HepG2 (cell line): ENCODE measurements around the gene CIBAR2. TPM values are rescaled to one million over a fixed set of nuclear protein-coding genes. Genes with fewer than 3 reads are reported as not detected.

Experiments
- ARNT2 ChIP-seq: sonication (generic); formaldehyde crosslinking; IDR thresholded peaks from 2 replicates; pipeline ENCODE4 v1.8.0; 2022; ENCODE audit warnings: mild to moderate bottlenecking, low read depth, missing genetic modification reagents, moderate library complexity
- ARNTL ChIP-seq: sonication (generic); formaldehyde crosslinking; IDR thresholded peaks from 2 replicates; pipeline ENCODE4 v1.4.0; 2020; ENCODE audit warnings: mild to moderate bottlenecking, missing genetic modification reagents
- CBX1 ChIP-seq: IDR thresholded peaks from one replicate; pipeline ENCODE4 v1.6.1; 2016; ENCODE audit warnings: antibody characterized with exemption, low read depth
- DMAP1 ChIP-seq: IDR thresholded peaks from 2 replicates; pipeline ENCODE4 v1.6.1; 2016
- HOXA9 ChIP-seq: sonication (generic); formaldehyde crosslinking; IDR thresholded peaks from 2 replicates; pipeline ENCODE4 v1.8.1; 2022; ENCODE audit warnings: missing genetic modification reagents, mild to moderate bottlenecking, moderate library complexity, borderline replicate concordance
- JUN ChIP-seq: sonication (generic); formaldehyde crosslinking; IDR thresholded peaks from 2 replicates; pipeline ENCODE4 v1.4.0; 2020; ENCODE audit warnings: mild to moderate bottlenecking, missing genetic modification reagents
- KDM1A ChIP-seq: IDR thresholded peaks from 2 replicates; pipeline ENCODE4 v1.6.1; 2016; ENCODE audit warnings: missing compliant biosample characterization
- MBNL3 ChIP-seq: fragments of 250-450 bp; sonication (Bioruptor Pico); conservative IDR thresholded peaks from 2 replicates; pipeline ENCODE4 v1.8.0; 2022; ENCODE audit warnings: mild to moderate bottlenecking, inconsistent platforms
- MIXL1 ChIP-seq: IDR thresholded peaks from 2 replicates; pipeline ENCODE4 v1.6.1; 2016
- NAIF1 ChIP-seq: sonication (generic); formaldehyde crosslinking; IDR thresholded peaks from 2 replicates; pipeline ENCODE4 v1.5.0; 2020; ENCODE audit warnings: mild to moderate bottlenecking, missing genetic modification reagents, borderline replicate concordance
- RFX1 ChIP-seq: fragments of 450-650 bp; IDR thresholded peaks from 2 replicates; pipeline ENCODE4 v1.6.1; 2017
- RFXAP ChIP-seq: sonication (generic); formaldehyde crosslinking; IDR thresholded peaks from 2 replicates; pipeline ENCODE4 v1.4.0; 2020; ENCODE audit warnings: missing genetic modification reagents, borderline replicate concordance
- RXRB ChIP-seq: IDR thresholded peaks from 2 replicates; pipeline ENCODE4 v1.6.1; 2016; ENCODE audit warnings: borderline replicate concordance, missing genetic modification reagents, missing compliant biosample characterization
- SIX4 ChIP-seq: sonication (generic); formaldehyde crosslinking; IDR thresholded peaks from 2 replicates; pipeline ENCODE4 v1.4.0; 2020; ENCODE audit warnings: missing genetic modification reagents
- SRSF9 ChIP-seq: fragments of 200-400 bp; formaldehyde crosslinking; IDR thresholded peaks from 2 replicates; pipeline ENCODE4 v1.6.1; 2018; ENCODE audit warnings: borderline replicate concordance, mild to moderate bottlenecking, low read depth, low read length; ENCODE audit not compliant: insufficient read depth, poor library complexity, severe bottlenecking
- ZBTB46 ChIP-seq: sonication (generic); formaldehyde crosslinking; IDR thresholded peaks from 2 replicates; pipeline ENCODE4 v1.4.0; 2020; ENCODE audit warnings: mild to moderate bottlenecking, missing genetic modification reagents, borderline replicate concordance
- ZFP36L2 ChIP-seq: sonication (generic); formaldehyde crosslinking; IDR thresholded peaks from 2 replicates; pipeline ENCODE4 v1.4.0; 2020; ENCODE audit warnings: missing genetic modification reagents
- ZGPAT ChIP-seq: IDR thresholded peaks from 2 replicates; pipeline ENCODE4 v1.6.1; 2016; ENCODE audit warnings: mild to moderate bottlenecking
- ZNF121 ChIP-seq: sonication (generic); formaldehyde crosslinking; IDR thresholded peaks from 2 replicates; pipeline ENCODE4 v1.5.0; 2020; ENCODE audit warnings: mild to moderate bottlenecking, missing genetic modification reagents
- ZNF329 ChIP-seq: sonication (generic); formaldehyde crosslinking; IDR thresholded peaks from 2 replicates; pipeline ENCODE4 v1.9.0; 2021; ENCODE audit warnings: low read depth, mild to moderate bottlenecking, missing genetic modification reagents
- ZNF614 ChIP-seq: IDR thresholded peaks from 2 replicates; pipeline ENCODE4 v1.6.1; 2018; ENCODE audit warnings: missing biosample characterization, missing genetic modification reagents, inconsistent platforms, borderline replicate concordance
- ZNF772 ChIP-seq: sonication (generic); formaldehyde crosslinking; IDR thresholded peaks from 2 replicates; pipeline ENCODE4 v1.5.0; 2020; ENCODE audit warnings: mild to moderate bottlenecking, missing genetic modification reagents
- ZSCAN20 ChIP-seq: sonication (generic); formaldehyde crosslinking; IDR thresholded peaks from 2 replicates; pipeline ENCODE4 v1.4.0; 2020; ENCODE audit warnings: missing genetic modification reagents, mild to moderate bottlenecking, borderline replicate concordance
- polyA plus RNA-seq, 8 experiments: library from polyadenylated mRNA; depleted of rRNA in 3 of 8; stranded (reverse) in 7 of 8; unstranded in 1 of 8; fragments of >200 nt; fragmentation: Illumina TruSeq in 4 of 8; extraction: Trizol in 4 of 8; gene quantifications; 2 replicates each; pipeline versions ENCODE4 v1.2.1 to v1.2.3, GENCODE V29; 2011 to 2016; ENCODE audit warnings: low read depth in 4 of 8, missing spikeins in 1 of 8, mixed read lengths in 1 of 8; ENCODE audit not compliant: insufficient read depth in 1 of 8
- total RNA-seq, 5 experiments: library from RNA; depleted of rRNA; stranded (reverse); fragments of >200 nt; fragmentation: Illumina TruSeq; extraction: Trizol; gene quantifications; 2 replicates each; pipeline ENCODE4 v1.2.3, GENCODE V29; 2016; ENCODE audit warnings: low read depth in 1 of 5
- TF ChIP-seq, protein P1 (sequence below): sonication (generic); formaldehyde crosslinking; IDR thresholded peaks from 2 replicates; pipeline ENCODE4 v1.4.0; 2020; ENCODE audit warnings: missing genetic modification reagents, borderline replicate concordance
- TF ChIP-seq, protein P2 (sequence below): sonication (generic); formaldehyde crosslinking; IDR thresholded peaks from 2 replicates; pipeline ENCODE4 v1.4.0; 2020; ENCODE audit warnings: missing genetic modification reagents

CIBAR2 gene
- total and polyA plus RNA-seq, 2 of the 13 experiments (the other 11 are each of a cell fraction or from before 2014, with no cell fraction given), result not detected

- TF ChIP-seq ZBTB46, result no peak
- TF ChIP-seq ARNT2 (CRISPR knock-in tag), result no peak
- no peak for TF ChIP-seq ZNF329 (CRISPR knock-in tag)
- TF ChIP-seq ZNF614 (CRISPR knock-in tag), result 0 out of 2 replicates have a peak, but pooled peaks have one; percentile 47
- TF ChIP-seq NAIF1 (CRISPR knock-in tag), result no peak
- TF ChIP-seq, protein P1, sequence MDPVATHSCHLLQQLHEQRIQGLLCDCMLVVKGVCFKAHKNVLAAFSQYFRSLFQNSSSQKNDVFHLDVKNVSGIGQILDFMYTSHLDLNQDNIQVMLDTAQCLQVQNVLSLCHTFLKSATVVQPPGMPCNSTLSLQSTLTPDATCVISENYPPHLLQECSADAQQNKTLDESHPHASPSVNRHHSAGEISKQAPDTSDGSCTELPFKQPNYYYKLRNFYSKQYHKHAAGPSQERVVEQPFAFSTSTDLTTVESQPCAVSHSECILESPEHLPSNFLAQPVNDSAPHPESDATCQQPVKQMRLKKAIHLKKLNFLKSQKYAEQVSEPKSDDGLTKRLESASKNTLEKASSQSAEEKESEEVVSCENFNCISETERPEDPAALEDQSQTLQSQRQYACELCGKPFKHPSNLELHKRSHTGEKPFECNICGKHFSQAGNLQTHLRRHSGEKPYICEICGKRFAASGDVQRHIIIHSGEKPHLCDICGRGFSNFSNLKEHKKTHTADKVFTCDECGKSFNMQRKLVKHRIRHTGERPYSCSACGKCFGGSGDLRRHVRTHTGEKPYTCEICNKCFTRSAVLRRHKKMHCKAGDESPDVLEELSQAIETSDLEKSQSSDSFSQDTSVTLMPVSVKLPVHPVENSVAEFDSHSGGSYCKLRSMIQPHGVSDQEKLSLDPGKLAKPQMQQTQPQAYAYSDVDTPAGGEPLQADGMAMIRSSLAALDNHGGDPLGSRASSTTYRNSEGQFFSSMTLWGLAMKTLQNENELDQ (CRISPR knock-in tag), result 0 out of 2 replicates have a peak, but pooled peaks have one; percentile 46
- TF ChIP-seq MIXL1 (CRISPR knock-in tag), result peak; percentile 73
- no peak for TF ChIP-seq ZSCAN20 (CRISPR knock-in tag)
- peak; percentile 59; the same call in 1 of the 2 replicates for TF ChIP-seq RFXAP (CRISPR knock-in tag)
- no peak for TF ChIP-seq MBNL3 (CRISPR knock-in tag)
- TF ChIP-seq ZNF121 (CRISPR knock-in tag), result no peak
- peak; percentile 83 for TF ChIP-seq RXRB (CRISPR knock-in tag)
- peak; percentile 86; the same call in 1 of the 2 replicates for TF ChIP-seq KDM1A
- no peak for TF ChIP-seq ARNTL (CRISPR knock-in tag)
- 0 out of 2 replicates have a peak, but pooled peaks have one; percentile 27 for TF ChIP-seq SIX4 (CRISPR knock-in tag)
- no peak; the same call in 1 of the 2 replicates for TF ChIP-seq ZGPAT (CRISPR knock-in tag)
- TF ChIP-seq ZNF772 (CRISPR knock-in tag), result no peak; the same call in 1 of the 2 replicates
- TF ChIP-seq ZFP36L2 (CRISPR knock-in tag), result no peak
- TF ChIP-seq CBX1, result no peak
- TF ChIP-seq JUN (CRISPR knock-in tag), result peak; percentile 16; the same call in 1 of the 2 replicates
- no peak for TF ChIP-seq RFX1
- TF ChIP-seq SRSF9, result no peak
- TF ChIP-seq, protein P2, sequence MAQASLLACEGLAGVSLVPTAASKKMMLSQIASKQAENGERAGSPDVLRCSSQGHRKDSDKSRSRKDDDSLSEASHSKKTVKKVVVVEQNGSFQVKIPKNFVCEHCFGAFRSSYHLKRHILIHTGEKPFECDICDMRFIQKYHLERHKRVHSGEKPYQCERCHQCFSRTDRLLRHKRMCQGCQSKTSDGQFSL (CRISPR knock-in tag), result no peak
- no peak for TF ChIP-seq HOXA9 (CRISPR knock-in tag)
- TF ChIP-seq DMAP1 (CRISPR knock-in tag), result peak; percentile 76
These were observed 45.8 kb upstream of the CIBAR2 start (continued) for GRCh38 chr16:85157813-85158742.
